Activated naive CD4-positive, alpha-beta T cell (primary cell): ENCODE measurements around the gene DSCAML1.

ENCODE experiments used
- DNase-seq, 4 experiments: peaks; one replicate each; lab custom pipeline; 2025; lab: John Stamatoyannopoulos, UW

The DSCAML1 gene

GRCh38 chr11:117444711-117445658 lies 352.0 kb downstream of the DSCAML1 start:
- DNase-seq = no peak

DNA sequence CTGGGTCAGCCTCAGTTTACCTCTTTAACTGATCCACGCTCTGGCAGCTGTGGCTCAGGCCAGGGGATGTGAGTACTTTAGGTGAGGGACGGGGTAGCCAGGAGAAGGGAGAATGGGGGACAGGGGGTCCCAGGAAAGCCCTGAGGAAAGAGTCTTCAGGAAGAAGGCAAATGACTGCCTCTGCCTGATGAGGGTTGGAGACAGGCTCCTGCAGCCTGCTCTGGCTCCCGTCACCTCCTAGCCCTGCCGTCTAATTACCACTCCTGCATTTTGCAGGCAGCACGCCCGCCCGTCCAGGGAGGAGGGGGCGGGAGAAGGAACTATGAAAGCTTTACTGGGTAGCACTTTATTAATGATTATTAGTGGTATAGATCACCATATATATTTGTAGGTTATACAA lies 352.8 kb downstream of the DSCAML1 start:
- no peak for DNase-seq

GRCh38 chr11:117443266-117444186 lies 353.5 kb downstream of the DSCAML1 start:
- DNase-seq = no peak

GRCh38 chr11:117442869-117443239 lies 354.2 kb downstream of the DSCAML1 start:
- no peak for DNase-seq

GRCh38 chr11:117442049-117442868 lies 354.8 kb downstream of the DSCAML1 start:
- DNase-seq = no peak

- DNase-seq = no peak
Measured at GRCh38 chr11:117441146-117441975, 355.7 kb downstream of the DSCAML1 start.

GRCh38 chr11:117440258-117440657 lies 356.8 kb downstream of the DSCAML1 start:
- no peak for DNase-seq

- no peak for DNase-seq
Measured at GRCh38 chr11:117439256-117439655, 357.8 kb downstream of the DSCAML1 start.

DNA sequence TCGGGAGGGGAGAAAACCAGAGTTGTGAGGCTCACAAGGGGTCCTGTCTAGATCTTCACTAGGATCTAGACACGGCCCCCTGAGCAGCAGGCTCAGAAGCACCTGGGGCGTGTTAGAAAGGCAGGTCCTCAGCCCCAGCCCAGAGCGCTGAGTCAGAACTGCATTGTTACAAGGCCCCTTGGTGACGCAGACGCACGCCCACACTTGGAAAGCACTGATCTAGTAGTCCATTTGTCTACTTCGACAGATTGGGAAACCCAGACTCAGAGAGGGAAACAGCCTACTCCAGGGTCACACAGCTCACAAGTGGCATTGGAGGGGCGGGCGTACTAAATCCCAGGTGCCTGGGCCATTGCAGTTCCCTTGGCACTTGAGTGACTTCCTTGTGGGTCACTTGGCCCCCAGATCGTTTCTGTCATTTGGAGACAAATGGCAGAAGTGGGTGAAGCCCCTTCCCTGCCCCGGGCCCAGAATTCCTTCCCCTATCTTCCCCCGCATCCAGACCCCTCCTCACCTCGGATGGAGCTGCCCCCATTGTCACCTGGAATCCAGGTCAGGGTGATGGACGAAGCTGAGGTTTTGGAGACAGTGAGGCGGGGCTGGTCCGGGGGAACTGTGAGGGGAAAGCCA lies 358.5 kb downstream of the DSCAML1 start:
- no peak for DNase-seq

GRCh38 chr11:117437791-117438130 lies 359.3 kb downstream of the DSCAML1 start:
- DNase-seq = no peak

GRCh38 chr11:117437041-117437790 lies 359.8 kb downstream of the DSCAML1 start:
- DNase-seq = no peak

DNA sequence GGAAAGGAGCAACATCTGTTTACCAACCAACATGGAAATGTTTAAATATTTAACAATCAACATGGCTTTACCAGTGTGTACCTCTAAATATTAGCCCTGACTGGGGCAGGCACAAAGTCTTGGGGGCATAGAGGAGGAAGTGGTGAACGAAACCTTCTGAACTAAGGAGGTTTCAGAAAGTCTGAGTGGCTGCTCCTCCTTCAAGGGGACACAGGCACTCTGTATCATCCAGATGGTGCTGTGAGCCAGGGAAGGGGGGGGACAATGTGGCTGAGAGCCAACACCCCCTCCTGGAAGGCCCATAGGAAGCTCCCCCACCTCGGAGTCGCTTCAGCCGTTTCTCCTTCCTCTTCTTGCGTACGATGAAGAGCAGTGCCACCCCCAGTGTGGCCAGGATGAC lies 361.7 kb downstream of the DSCAML1 start:
- DNase-seq = no peak

DNA sequence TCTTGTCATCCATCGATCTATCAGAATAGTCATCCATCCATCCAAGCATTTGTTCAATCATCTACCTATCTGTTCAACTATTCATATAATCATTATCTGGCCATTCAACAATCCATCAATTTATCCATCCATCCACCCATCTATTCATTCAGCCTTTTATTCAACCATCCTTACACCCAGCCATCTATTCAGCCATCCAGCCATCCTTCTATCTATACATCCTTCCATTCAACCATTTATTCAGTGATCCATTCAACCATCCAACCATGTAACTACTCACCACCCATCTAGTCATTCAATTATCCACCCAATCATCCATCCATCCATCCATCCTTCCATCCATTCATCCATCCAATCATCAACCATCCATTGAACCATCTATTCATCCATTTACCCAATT lies 362.5 kb downstream of the DSCAML1 start:
- DNase-seq = no peak

DNA sequence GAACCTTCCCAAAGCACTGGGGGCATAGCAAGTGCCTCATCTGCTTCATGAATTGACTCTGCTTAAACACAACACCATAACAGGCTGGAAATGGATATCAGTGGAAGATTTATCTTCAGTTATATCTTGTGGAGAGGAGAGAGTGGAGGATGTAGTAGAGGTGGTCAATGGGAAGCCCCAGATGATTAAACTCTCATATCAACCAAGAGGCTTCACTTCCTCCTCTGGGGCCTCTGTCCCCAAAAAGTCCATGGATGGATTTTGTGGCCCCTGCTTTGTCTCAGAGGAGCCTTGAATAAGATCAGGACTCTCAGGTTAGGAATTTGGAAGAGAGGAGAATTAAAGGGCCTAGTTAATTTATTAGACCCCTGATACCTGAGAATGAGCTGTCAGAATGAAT lies 363.3 kb downstream of the DSCAML1 start:
- no peak for DNase-seq

DNA sequence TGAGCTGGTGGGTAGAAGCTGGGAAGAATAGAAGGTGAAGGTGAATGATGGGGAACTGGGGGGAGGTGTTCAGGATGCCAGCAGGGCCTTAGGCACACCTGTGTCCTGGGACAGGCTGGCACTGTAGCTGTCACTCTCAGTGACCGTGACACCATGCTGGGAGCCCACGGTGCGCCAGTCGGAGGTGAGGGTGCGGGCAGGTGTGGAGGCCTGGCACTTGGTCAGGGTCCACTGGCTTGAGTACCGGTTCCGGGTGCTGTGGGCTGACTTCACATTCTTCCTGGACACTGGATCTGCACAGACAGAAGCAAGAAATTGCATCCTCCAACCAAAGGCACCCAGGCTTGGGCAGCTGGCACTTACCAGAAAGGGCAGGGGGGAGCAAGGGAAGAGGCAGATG lies 365.6 kb downstream of the DSCAML1 start:
- DNase-seq = no peak

- DNase-seq = no peak
Measured at GRCh38 chr11:117430293-117430955, 366.6 kb downstream of the DSCAML1 start.

DNA sequence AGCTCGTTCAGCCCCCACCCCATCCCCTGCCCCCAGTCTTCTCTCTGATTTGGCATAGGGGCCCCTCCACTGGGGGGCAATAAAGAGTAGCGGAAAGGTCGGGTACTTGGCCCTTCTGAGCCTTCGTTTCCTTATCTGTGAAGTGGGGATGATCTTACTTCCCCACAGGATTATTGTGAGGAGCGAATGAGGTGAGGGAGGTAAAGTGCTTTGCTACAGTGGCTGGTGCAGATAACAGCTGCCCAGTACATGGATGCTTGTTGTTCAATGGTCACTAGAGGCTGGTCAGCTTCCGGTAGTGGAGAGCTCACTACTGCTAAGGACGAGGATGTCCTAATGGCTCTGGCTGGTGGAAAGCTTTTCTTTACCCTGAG lies 368.2 kb downstream of the DSCAML1 start:
- no peak for DNase-seq

- no peak for DNase-seq
Measured at GRCh38 chr11:117428186-117428855, 368.7 kb downstream of the DSCAML1 start.

GRCh38 chr11:117427356-117427874 lies 369.6 kb downstream of the DSCAML1 start:
- no peak for DNase-seq
